Esophagus muscularis mucosa (tissue), 4 donors: Measurements from ENCODE around the gene TBX15.

Source experiments
- CTCF ChIP-seq, 3 experiments: fragments of 200-600 bp in 2 of 3; fragments of 450-650 bp in 1 of 3; sonication (generic) in 2 of 3; IDR thresholded peaks; one replicate each; pipeline ENCODE4 v1.5.1; 2017 to 2019; ENCODE audit warnings: antibody characterized with exemption in 3 of 3, mild to moderate bottlenecking in 2 of 3, moderate library complexity in 1 of 3
- EP300 ChIP-seq: sonication (generic); formaldehyde crosslinking; IDR thresholded peaks from one replicate; pipeline ENCODE4 v1.6.1; 2017; ENCODE audit warnings: antibody characterized with exemption
- POLR2A ChIP-seq: fragments of 450-650 bp; IDR thresholded peaks from one replicate; pipeline ENCODE4 v1.6.1; 2017; ENCODE audit warnings: antibody characterized with exemption, moderate library complexity, mild to moderate bottlenecking, low read depth

GRCh38 chr1:118992868-118993699 is 4.9 kb upstream of the TBX15 start:
- TF ChIP-seq CTCF (IDR thresholded peaks at IDR 0.05) (no peak), POLR2A (no peak), EP300 (no peak)
